SU-DHL-6 (cell line): Measurements from ENCODE around the gene ORAI3.

Experiments
- CTCF ChIP-seq: fragments of 200-600 bp; sonication (generic); IDR thresholded peaks from one replicate; pipeline ENCODE4 v1.5.1; 2017; ENCODE audit warnings: antibody characterized with exemption, mild to moderate bottlenecking, low read length, moderate library complexity; ENCODE audit not compliant: insufficient read depth, poor library complexity, severe bottlenecking
- EZH2phosphoT487 ChIP-seq: fragments of 200-600 bp; sonication (generic), shearing (Covaris generic); conservative IDR thresholded peaks from 2 replicates; pipeline ENCODE4 v1.6.1; 2018; ENCODE audit warnings: mild to moderate bottlenecking, antibody characterized with exemption, low read length, moderate library complexity, mixed read lengths

- TF ChIP-seq CTCF (no peak), EZH2phosphoT487 (no peak)
Observed at GRCh38 chr16:30972872-30973271, 24.0 kb downstream of the ORAI3 start.
